Esophagus squamous epithelium (tissue), 5 donors: ENCODE data around the gene FUCA2. TPM values are rescaled to one million over a fixed set of nuclear protein-coding genes. Genes with fewer than 3 reads are reported as not detected.
A peak's percentile ranks its signal among the peaks of the same experiment; 100 is the strongest.

Experiments used
- DNase-seq: peaks from one replicate; lab custom pipeline; 2025; lab: John Stamatoyannopoulos, UW
- H3K27ac ChIP-seq, 4 donors: fragments of 200-600 bp; sonication (generic); one replicate each; pipeline ENCODE4 v1.5.1; 2016 to 2019; ENCODE audit warnings: mild to moderate bottlenecking in 1 of 4
- H3K27me3 ChIP-seq, 4 donors: fragments of 200-600 bp; sonication (generic); 1 replicate in 3 of 4; 2 replicates in 1 of 4; pipeline versions ENCODE4 v1.5.1 to v1.6.0; 2017 to 2021; ENCODE audit warnings: antibody characterized with exemption in 1 of 4
- H3K36me3 ChIP-seq, 3 donors: fragments of 200-600 bp; sonication (generic); one replicate each; pipeline ENCODE4 v1.5.1; 2016 to 2019
- H3K4me1 ChIP-seq, 3 donors: fragments of 200-600 bp; sonication (generic); one replicate each; pipeline ENCODE4 v1.5.1; 2017 to 2019
- H3K4me3 ChIP-seq, 4 donors: fragments of 200-600 bp; sonication (generic); 1 replicate in 3 of 4; 2 replicates in 1 of 4; pipeline ENCODE4 v1.5.1; 2016 to 2019; ENCODE audit warnings: mild to moderate bottlenecking in 2 of 4, moderate library complexity in 1 of 4
- H3K9me3 ChIP-seq, 3 donors: fragments of 200-600 bp; sonication (generic); one replicate each; pipeline ENCODE4 v1.5.1; 2016 to 2019
- CTCF ChIP-seq, 6 experiments: fragments of 450-650 bp in 4 of 6; fragments of 200-600 bp in 2 of 6; sonication (generic) in 2 of 6; IDR thresholded peaks; one replicate each; pipeline ENCODE4 v1.5.1; 2016 to 2019; ENCODE audit warnings: antibody characterized with exemption in 6 of 6, mild to moderate bottlenecking in 4 of 6, moderate library complexity in 4 of 6
- POLR2A ChIP-seq, 4 donors: fragments of 450-650 bp; IDR thresholded peaks; one replicate each; pipeline ENCODE4 v1.6.1; 2017; ENCODE audit warnings: antibody characterized with exemption in 4 of 4, mild to moderate bottlenecking in 4 of 4, moderate library complexity in 3 of 4
- WGBS, 2 donors: methylation state at CpG; one replicate each; pipeline ENCODE4 v1.1.5; 2018; 5-methylcytosine and 5-hydroxymethylcytosine counted together
- intact Hi-C: fragments of 100-400 bp; cut with DNase I; formaldehyde crosslinking; loops from one replicate; pipeline ENCODE4 v1.15.0; 2022
- total RNA-seq, 4 donors: library from RNA; depleted of rRNA; stranded (reverse); fragments of >200 nt; gene quantifications; one replicate each; pipeline ENCODE4 v1.1.0, GENCODE V29; 2016
- donor health status: DM: yes; HTN: yes; CAD: no.

The FUCA2 gene
- total RNA-seq, 4 donors from 2014 or later, result 10.5 to 21.6 (median 18.4) TPM

DNA sequence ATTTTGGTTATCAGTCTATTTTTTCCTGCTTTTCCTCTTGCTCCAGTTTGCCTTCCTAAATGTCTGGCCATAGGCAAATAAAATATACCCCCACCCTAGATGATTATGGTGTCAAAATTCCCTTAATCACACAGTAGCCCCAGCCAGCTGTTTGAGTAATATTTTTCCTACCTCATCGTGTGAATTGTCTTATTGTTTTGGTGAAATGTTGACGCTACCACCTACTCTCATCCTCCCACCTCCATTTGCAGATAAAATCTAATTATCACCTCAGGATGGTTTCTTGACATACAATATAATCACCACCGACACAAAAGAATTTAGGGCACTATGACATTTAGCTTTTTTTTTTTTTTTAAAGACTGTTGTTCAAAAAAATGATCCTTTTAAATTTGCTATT lies 44.1 kb upstream of the FUCA2 start:
- no peak overlapping the region for H3K27ac ChIP-seq
- no peaks in the 10 kb centered on the region for H3K9me3 ChIP-seq
- no peak overlapping the region for H3K4me3 ChIP-seq
- WGBS, 2 donors, result 64 to 74% methylated on average over 3 of the region's 3 CpGs
- intact Hi-C loops, result no loop called here
- no peak for TF ChIP-seq POLR2A (IDR thresholded peaks at IDR 0.05)
- no peak for TF ChIP-seq CTCF (IDR thresholded peaks at IDR 0.05)
- no peak for DNase-seq
- no peaks in the 10 kb centered on the region for H3K36me3 ChIP-seq
- no peaks in the 10 kb centered on the region for H3K4me1 ChIP-seq
- H3K27me3 ChIP-seq, result no peaks in the 10 kb centered on the region

GRCh38 chr6:143555071-143555492 lies 43.6 kb upstream of the FUCA2 start:
- Histone ChIP-seq H3K4me3 (no peak overlapping the region), H3K27me3 (no peaks in the 10 kb centered on the region), H3K4me1 (peaks cover 0 to 2% (median 0%) of the 10 kb centered on the region in 3 donors), H3K9me3 (no peaks in the 10 kb centered on the region), H3K27ac (no peak overlapping the region), H3K36me3 (no peaks in the 10 kb centered on the region)
- intact Hi-C loops, result no loop called here
- no peak for DNase-seq
- 31 to 41% methylated on average over 4 of the region's 4 CpGs for WGBS, 2 donors
- TF ChIP-seq POLR2A (IDR thresholded peaks at IDR 0.05) (no peak), CTCF (IDR thresholded peaks at IDR 0.05) (no peak)

GRCh38 chr6:143553337-143553736 lies 41.8 kb upstream of the FUCA2 start:
- Histone ChIP-seq H3K27me3 (no peaks in the 10 kb centered on the region), H3K27ac (no peak overlapping the region), H3K9me3 (no peaks in the 10 kb centered on the region), H3K4me1 (peaks cover 4 to 19% (median 7%) of the 10 kb centered on the region in 3 donors), H3K36me3 (no peaks in the 10 kb centered on the region), H3K4me3 (no peak overlapping the region)
- TF ChIP-seq CTCF (IDR thresholded peaks at IDR 0.05) (no peak), POLR2A (IDR thresholded peaks at IDR 0.05) (no peak)
- intact Hi-C loops, result no loop called here
- no peak for DNase-seq
- 91 to 98% methylated on average over 2 of the region's 2 CpGs for WGBS, 2 donors

DNA sequence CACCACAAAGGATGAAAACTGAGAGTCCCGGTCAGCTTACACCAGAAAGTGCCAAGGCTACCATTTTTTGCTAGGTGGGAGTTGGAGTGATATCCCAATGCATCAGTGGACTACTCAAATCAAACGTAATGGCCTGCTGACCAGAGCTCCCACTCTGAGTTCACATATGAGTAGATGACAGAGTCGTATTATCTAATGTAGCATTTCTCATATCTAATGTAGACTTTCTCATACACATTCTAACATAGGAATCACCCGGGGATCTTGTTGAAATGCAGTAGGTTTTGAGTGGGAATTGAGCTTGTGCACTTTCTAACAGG lies 38.4 kb upstream of the FUCA2 start:
- Histone ChIP-seq H3K4me1 (peaks cover 4 to 32% (median 15%) of the 10 kb centered on the region in 3 donors), H3K27ac (no peak overlapping the region), H3K9me3 (no peaks in the 10 kb centered on the region), H3K27me3 (no peaks in the 10 kb centered on the region), H3K4me3 (no peak overlapping the region), H3K36me3 (no peaks in the 10 kb centered on the region)
- TF ChIP-seq CTCF (IDR thresholded peaks at IDR 0.05) (no peak), POLR2A (IDR thresholded peaks at IDR 0.05) (no peak)
- DNase-seq, result no peak
- intact Hi-C loops, result no loop called here
- WGBS, 2 donors, result 71 to 73% methylated on average over 4 of the region's 4 CpGs

- DNase-seq, result no peak
Measured at GRCh38 chr6:143549221-143549948, 37.9 kb upstream of the FUCA2 start.

More at GRCh38 chr6:143549221-143549948, 37.9 kb upstream of the FUCA2 start:
- 49 to 62% methylated on average over 4 to 7 of the region's 7 CpGs for WGBS, 2 donors
- Histone ChIP-seq H3K27ac (peak overlapping the region; percentile 21 to 70 (median 42)), H3K36me3 (no peaks in the 10 kb centered on the region), H3K4me3 (no peak overlapping the region), H3K9me3 (no peaks in the 10 kb centered on the region), H3K4me1 (peaks cover 4 to 34% (median 17%) of the 10 kb centered on the region in 3 donors), H3K27me3 (no peaks in the 10 kb centered on the region)
- no peak for TF ChIP-seq POLR2A (IDR thresholded peaks at IDR 0.05)
- no peak for TF ChIP-seq CTCF (IDR thresholded peaks at IDR 0.05)
- intact Hi-C loops, result no loop called here
